Ovary (tissue), 9 donors: ENCODE results near the gene UGT2A3. TPM values are rescaled to one million over a fixed set of nuclear protein-coding genes. Genes with fewer than 3 reads are reported as not detected.

Experiments used
- DNase-seq, 5 donors: peaks; one replicate each; pipeline ENCODE4 v3.0.0-alpha.2; 2019 to 2020
- H3K27ac ChIP-seq, 2 donors: fragments of 200-600 bp; one replicate each; pipeline versions ENCODE4 v1.5.1 to v1.8.0; 2019 to 2022
- H3K27me3 ChIP-seq: fragments of 200-600 bp; one replicate; pipeline ENCODE4 v1.8.0; 2022
- H3K36me3 ChIP-seq: fragments of 200-600 bp; sonication (generic); one replicate; pipeline ENCODE4 v1.5.1; 2019
- H3K4me1 ChIP-seq: one replicate; pipeline ENCODE4 v1.8.1; 2013; ENCODE audit warnings: mild to moderate bottlenecking, moderate library complexity; ENCODE audit not compliant: insufficient read depth
- H3K4me3 ChIP-seq: fragments of 200-600 bp; sonication (generic); one replicate; pipeline ENCODE4 v1.5.1; 2017
- H3K9me3 ChIP-seq, 2 donors: fragments of 200-600 bp in 1 of 2; sonication (generic) in 1 of 2; one replicate each; pipeline versions ENCODE4 v1.5.1 to v1.8.1; 2013 to 2019; ENCODE audit warnings: mild to moderate bottlenecking in 1 of 2, moderate library complexity in 1 of 2
- CTCF ChIP-seq, 3 donors: fragments of 450-650 bp in 2 of 3; fragments of 200-600 bp in 1 of 3; IDR thresholded peaks; one replicate each; pipeline versions ENCODE4 v1.5.1 to v1.8.0; 2016 to 2022; ENCODE audit warnings: antibody characterized with exemption in 3 of 3, mild to moderate bottlenecking in 1 of 3
- EP300 ChIP-seq: sonication (generic); formaldehyde crosslinking; IDR thresholded peaks from one replicate; pipeline ENCODE4 v1.6.1; 2017; ENCODE audit warnings: antibody characterized with exemption
- POLR2A ChIP-seq: fragments of 450-650 bp; IDR thresholded peaks from one replicate; pipeline ENCODE4 v1.6.1; 2017; ENCODE audit warnings: antibody characterized with exemption, mild to moderate bottlenecking, moderate library complexity
- WGBS, 3 donors: extraction: QIAGEN DNeasy Blood & Tissue Kit in 1 of 3; methylation state at CpG; one replicate each; pipeline versions ENCODE4 v1.1.5 to v1.1.7; 2013 to 2017; 5-methylcytosine and 5-hydroxymethylcytosine counted together
- intact Hi-C, 4 donors: fragments of 100-400 bp; cut with DNase I; formaldehyde crosslinking; loops; one replicate each; pipeline versions ENCODE4 v1.11.0 to v1.15.1; 2022 to 2023
- polyA plus RNA-seq, 2 donors: library from polyadenylated mRNA; stranded (reverse); fragments of 200-250 nt in 1 of 2; fragments of 350-450 nt in 1 of 2; fragmentation: Illumina TruSeq in 1 of 2; extraction: RNeasy Lipid Tissue Mini Kit (QIAGEN cat#74804) in 1 of 2; gene quantifications; one replicate each; pipeline ENCODE4 v1.2.3, GENCODE V29; 2013 to 2014
- total RNA-seq, 7 donors: library from RNA; depleted of rRNA in 2 of 7; stranded (reverse); fragments of >200 nt in 2 of 7; fragmentation: NEBNext Ultra II Directional in 3 of 7; extraction: Animal tissue kit (Norgen Biotek cat#: 25700) in 3 of 7; gene quantifications; one replicate each; pipeline versions ENCODE4 v1.1.0 to v1.2.4, GENCODE V29; 2016 to 2023
- donor health status: DM: no; HTN: no; CAD: no; lungs with moderate emphysema.
- donor health status: DM: no; HTN: no; CAD: no.
- donor health status: Bipolar disorder and iron deficiency.
- donor health status: DM: yes; HTN: yes; CAD: no.
- donor health status: DM: no; HTN: no; CAD: no.
- donor health status: DM: yes; HTN: yes; CAD: no.

The UGT2A3 gene
- total and polyA plus RNA-seq, 9 donors: 0.08 to 0.60 (median 0.15) TPM; not detected in 6

- Histone ChIP-seq H3K36me3 (no peaks in the 10 kb centered on the region), H3K4me1 (no peaks in the 10 kb centered on the region), H3K9me3 (no peaks in the 10 kb centered on the region), H3K27me3 (no peaks in the 10 kb centered on the region), H3K27ac (no peak overlapping the region), H3K4me3 (no peak overlapping the region)
- intact Hi-C loops: no loop called here
- WGBS, 3 donors: 64 to 71% (median 66%) methylated on average over 10 of the region's 10 CpGs
- no peak for TF ChIP-seq EP300
- no peak for DNase-seq
Measured at GRCh38 chr4:68906780-68907137, 44.8 kb downstream of the UGT2A3 start.

GRCh38 chr4:68905939-68906779 is 45.4 kb downstream of the UGT2A3 start:
- intact Hi-C loops: no loop called here
- Histone ChIP-seq H3K27me3 (no peaks in the 10 kb centered on the region), H3K4me3 (peak overlapping the region; percentile 22), H3K36me3 (no peaks in the 10 kb centered on the region), H3K4me1 (no peaks in the 10 kb centered on the region), H3K9me3 (no peaks in the 10 kb centered on the region), H3K27ac (no peak overlapping the region)
- TF ChIP-seq CTCF (IDR thresholded peaks at IDR 0.05): no peak
- TF ChIP-seq EP300: no peak
- TF ChIP-seq POLR2A: no peak
- DNase-seq: peak in 3 of 5 donors; percentile 13 to 25 (median 17)
- WGBS, 3 donors: 11 to 23% (median 22%) methylated on average over 16 of the region's 16 CpGs

- WGBS, 3 donors: 45 to 77% (median 73%) methylated on average over 2 of the region's 2 CpGs
- H3K4me3 ChIP-seq: peak overlapping the region; percentile 22
- H3K36me3 ChIP-seq: no peaks in the 10 kb centered on the region
- H3K4me1 ChIP-seq: no peaks in the 10 kb centered on the region
- no peak for TF ChIP-seq CTCF (IDR thresholded peaks at IDR 0.05)
- no peak for TF ChIP-seq EP300
- no peak for TF ChIP-seq POLR2A
- no peaks in the 10 kb centered on the region for H3K27me3 ChIP-seq
- no peaks in the 10 kb centered on the region for H3K9me3 ChIP-seq
- no peak overlapping the region for H3K27ac ChIP-seq
- no peak for DNase-seq
- intact Hi-C loops: no loop called here
Measured at GRCh38 chr4:68905598-68905938, 46.0 kb downstream of the UGT2A3 start.

DNA sequence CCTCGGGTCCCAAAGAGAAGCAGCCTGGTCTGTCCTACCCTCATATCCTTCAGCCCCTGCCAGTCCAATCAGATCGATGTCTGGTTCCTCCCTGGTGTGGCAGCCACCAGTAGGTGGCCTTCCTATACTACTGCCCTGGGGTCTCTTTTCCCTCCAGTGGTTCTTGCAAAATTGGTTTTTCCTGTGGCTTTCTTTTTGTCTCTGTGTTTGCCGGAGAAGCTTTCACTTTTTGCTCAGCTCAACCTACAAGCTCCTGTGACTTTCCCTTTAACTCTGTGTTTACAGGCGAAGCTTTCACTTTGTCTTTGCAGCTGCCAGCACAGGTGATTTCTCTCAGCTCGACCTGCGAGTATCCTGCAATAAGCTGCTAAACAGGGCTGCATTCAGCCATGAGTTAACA is 46.8 kb downstream of the UGT2A3 start:
- Histone ChIP-seq H3K27me3 (no peaks in the 10 kb centered on the region), H3K4me3 (no peak overlapping the region), H3K27ac (no peak overlapping the region), H3K36me3 (no peaks in the 10 kb centered on the region), H3K9me3 (no peaks in the 10 kb centered on the region), H3K4me1 (no peaks in the 10 kb centered on the region)
- intact Hi-C loops: no loop called here
- WGBS, 3 donors: 19 to 24% (median 23%) methylated on average over 6 of the region's 6 CpGs
- DNase-seq: no peak
- no peak for TF ChIP-seq EP300
- TF ChIP-seq POLR2A: no peak
- TF ChIP-seq CTCF (IDR thresholded peaks at IDR 0.05): no peak

DNA sequence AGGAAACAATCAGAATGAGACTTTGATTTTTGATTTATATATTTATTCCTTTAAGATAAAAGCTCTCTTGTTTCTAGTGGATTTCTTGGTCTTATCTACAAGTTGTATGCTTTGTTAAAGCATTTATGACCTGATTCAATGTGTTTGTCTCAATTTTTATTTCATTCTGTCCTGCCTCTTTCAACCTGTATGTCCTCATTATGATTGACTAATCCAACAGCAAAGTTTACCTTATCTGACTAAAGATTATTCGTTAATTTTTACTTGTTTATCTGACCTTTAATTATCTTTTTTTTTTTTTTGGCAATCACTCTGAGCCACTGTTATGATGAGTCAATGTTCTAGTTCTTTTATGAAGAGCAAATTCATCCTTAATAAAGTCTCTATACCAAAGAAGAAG is 54.9 kb downstream of the UGT2A3 start:
- DNase-seq: no peak
- intact Hi-C loops: no loop called here
- Histone ChIP-seq H3K4me1 (no peaks in the 10 kb centered on the region), H3K27ac (no peak overlapping the region), H3K9me3 (no peaks in the 10 kb centered on the region), H3K4me3 (no peak overlapping the region), H3K27me3 (no peaks in the 10 kb centered on the region), H3K36me3 (no peaks in the 10 kb centered on the region)
- TF ChIP-seq CTCF (IDR thresholded peaks at IDR 0.05) (no peak), EP300 (no peak), POLR2A (no peak)
- 13 to 22% (median 14%) methylated on average over 1 of the region's 1 CpG for whole genome bisulfite sequencing, 3 donors
